Neuronal stem cell (in vitro differentiated cells): ENCODE results near the gene ABCA10.

Experiments used
- DNase-seq: peaks from one replicate; pipeline ENCODE4 v3.0.0-alpha.2; 2013; ENCODE audit warnings: low spot score
- H2AFZ ChIP-seq: one replicate; pipeline ENCODE4 v1.6.1; 2013; ENCODE audit warnings: mild to moderate bottlenecking, low read length, inconsistent platforms
- H2AK5ac ChIP-seq: 2 replicates; pipeline ENCODE4 v1.6.1; 2013; ENCODE audit warnings: low read depth, mild to moderate bottlenecking, inconsistent platforms, low read length, moderate library complexity, mixed read lengths
- H2BK120ac ChIP-seq: 2 replicates; pipeline ENCODE4 v1.6.1; 2013; ENCODE audit warnings: low read depth, mild to moderate bottlenecking, inconsistent platforms, low read length, moderate library complexity, mixed read lengths
- H2BK12ac ChIP-seq: one replicate; pipeline ENCODE4 v1.6.1; 2013; ENCODE audit warnings: low read length, inconsistent platforms
- H2BK15ac ChIP-seq: 2 replicates; pipeline ENCODE4 v1.6.1; 2013; ENCODE audit warnings: mild to moderate bottlenecking, low read length, inconsistent platforms, mixed read lengths
- H2BK5ac ChIP-seq: one replicate; pipeline ENCODE4 v1.6.1; 2013; ENCODE audit warnings: inconsistent platforms, mild to moderate bottlenecking, low read length, moderate library complexity
- H3K14ac ChIP-seq: one replicate; pipeline ENCODE4 v1.6.1; 2013; ENCODE audit warnings: low read length, inconsistent platforms
- H3K18ac ChIP-seq: 2 replicates; pipeline ENCODE4 v1.6.1; 2013; ENCODE audit warnings: low read length, inconsistent platforms
- H3K23ac ChIP-seq: 2 replicates; pipeline ENCODE4 v1.6.1; 2013; ENCODE audit warnings: low read depth, mild to moderate bottlenecking, mixed read lengths, low read length, inconsistent platforms; ENCODE audit not compliant: poor library complexity
- H3K27ac ChIP-seq: replicated peaks from 3 replicates; pipeline ENCODE4 v1.5.1; 2013; ENCODE audit warnings: low read length, inconsistent platforms
- H3K27me3 ChIP-seq, 3 experiments: 2 replicates each; pipeline ENCODE4 v1.6.1; 2013; ENCODE audit warnings: low read length in 3 of 3, mild to moderate bottlenecking in 2 of 3, inconsistent platforms in 1 of 3, low read depth in 1 of 3, mixed read lengths in 1 of 3, moderate library complexity in 1 of 3; ENCODE audit not compliant: control insufficient read depth in 3 of 3, insufficient read depth in 3 of 3
- H3K36me3 ChIP-seq, 2 donors: replicated peaks in 1 of 2; 2 replicates each; pipeline ENCODE4 v1.6.1; 2013; ENCODE audit warnings: low read length in 2 of 2; ENCODE audit not compliant: control insufficient read depth in 2 of 2, insufficient read depth in 2 of 2
- H3K4ac ChIP-seq: 2 replicates; pipeline ENCODE4 v1.6.1; 2013; ENCODE audit warnings: inconsistent platforms, mild to moderate bottlenecking, low read length, moderate library complexity
- H3K4me1 ChIP-seq, 2 donors: 1 replicate in 1 of 2; 2 replicates in 1 of 2; pipeline ENCODE4 v1.6.1; 2013; ENCODE audit warnings: low read length in 2 of 2, low read depth in 1 of 2; ENCODE audit not compliant: control insufficient read depth in 2 of 2, insufficient read depth in 1 of 2
- H3K4me2 ChIP-seq: one replicate; pipeline ENCODE4 v1.6.1; 2013; ENCODE audit warnings: mild to moderate bottlenecking, low read length, inconsistent platforms; ENCODE audit not compliant: insufficient read depth, poor library complexity, severe bottlenecking
- H3K4me3 ChIP-seq, 2 donors: 2 replicates each; pipeline ENCODE4 v1.5.1; 2013; ENCODE audit warnings: low read length in 2 of 2, mild to moderate bottlenecking in 2 of 2, inconsistent platforms in 1 of 2, moderate library complexity in 1 of 2
- H3K79me1 ChIP-seq: one replicate; pipeline ENCODE4 v1.6.1; 2013; ENCODE audit warnings: low read depth, mild to moderate bottlenecking, inconsistent platforms, low read length, moderate library complexity
- H3K9ac ChIP-seq: one replicate; pipeline ENCODE4 v1.6.1; 2013; ENCODE audit warnings: mild to moderate bottlenecking, low read depth, low read length, inconsistent platforms; ENCODE audit not compliant: poor library complexity
- H3K9me3 ChIP-seq, 2 donors: replicated peaks in 1 of 2; 2 replicates each; pipeline versions ENCODE3 to v1.6.1; 2013; ENCODE audit warnings: low read length in 2 of 2, mild to moderate bottlenecking in 2 of 2, inconsistent platforms in 1 of 2, low read depth in 1 of 2, mixed read lengths in 1 of 2, moderate library complexity in 1 of 2; ENCODE audit not compliant: control insufficient read depth in 2 of 2, insufficient read depth in 1 of 2
- H4K8ac ChIP-seq: one replicate; pipeline ENCODE4 v1.6.1; 2013; ENCODE audit warnings: low read depth, mild to moderate bottlenecking, inconsistent platforms, low read length, moderate library complexity
- H4K91ac ChIP-seq: one replicate; pipeline ENCODE4 v1.6.1; 2013; ENCODE audit warnings: low read length, low read depth, mild to moderate bottlenecking, inconsistent platforms; ENCODE audit not compliant: poor library complexity
- WGBS, 2 donors: extraction: QIAGEN DNeasy Blood & Tissue Kit; methylation state at CpG; one replicate each; pipeline ENCODE4 v1.1.7; 2013; ENCODE audit warnings: missing lambda C conversion rate in 2 of 2, mixed read lengths in 1 of 2; ENCODE audit not compliant: insufficient read length in 2 of 2, insufficient replicate concordance in 1 of 2; ENCODE audit errors: extremely low coverage in 2 of 2; 5-methylcytosine and 5-hydroxymethylcytosine counted together

ABCA10 gene

GRCh38 chr17:69269131-69269998 is 40.7 kb upstream of the ABCA10 start:
- Histone ChIP-seq H3K9ac (no peak overlapping the region), H3K18ac (no peak overlapping the region), H3K14ac (no peak overlapping the region), H2BK5ac (no peak overlapping the region), H3K4me1 (no peaks in the 10 kb centered on the region), H2AK5ac (no peak overlapping the region), H4K91ac (no peak overlapping the region), H2BK12ac (no peak overlapping the region), H2BK120ac (no peak overlapping the region), H3K36me3 (no peaks in the 10 kb centered on the region), H4K8ac (no peak overlapping the region), H2AFZ (no peak overlapping the region), H3K79me1 (no peaks in the 10 kb centered on the region), H2BK15ac (no peak overlapping the region), H3K27ac (no peak overlapping the region), H3K4me3 (no peak overlapping the region), H3K9me3 (no peaks in the 10 kb centered on the region), H3K27me3 (no peaks in the 10 kb centered on the region), H3K23ac (no peak overlapping the region), H3K4ac (no peak overlapping the region), H3K4me2 (no peak overlapping the region)
- no peak for DNase-seq
- no CpG with 5 or more reads among the region's 6 CpGs for WGBS, 2 donors

GRCh38 chr17:69268543-69269014 is 40.0 kb upstream of the ABCA10 start:
- no peak overlapping the region for H2AFZ ChIP-seq
- no peaks in the 10 kb centered on the region for H3K27me3 ChIP-seq
- H3K36me3 ChIP-seq, result no peaks in the 10 kb centered on the region
- H2BK12ac ChIP-seq, result no peak overlapping the region
- H3K4me3 ChIP-seq, result no peak overlapping the region
- no peak overlapping the region for H2BK120ac ChIP-seq
- no peak overlapping the region for H4K8ac ChIP-seq
- no peaks in the 10 kb centered on the region for H3K79me1 ChIP-seq
- no peak overlapping the region for H2BK15ac ChIP-seq
- no peak overlapping the region for H2BK5ac ChIP-seq
- H3K4ac ChIP-seq, result no peak overlapping the region
- H3K14ac ChIP-seq, result no peak overlapping the region
- no peak overlapping the region for H3K18ac ChIP-seq
- no CpG with 5 or more reads among the region's 5 CpGs for WGBS, 2 donors
- no peak overlapping the region for H2AK5ac ChIP-seq
- H3K9me3 ChIP-seq, result no peaks in the 10 kb centered on the region
- H4K91ac ChIP-seq, result no peak overlapping the region
- no peak overlapping the region for H3K9ac ChIP-seq
- DNase-seq, result no peak
- H3K4me1 ChIP-seq, result no peaks in the 10 kb centered on the region
- no peak overlapping the region for H3K23ac ChIP-seq
- H3K4me2 ChIP-seq, result no peak overlapping the region
- no peak overlapping the region for H3K27ac ChIP-seq

- Histone ChIP-seq H3K27me3 (no peaks in the 10 kb centered on the region), H4K91ac (no peak overlapping the region), H4K8ac (no peak overlapping the region), H3K36me3 (peaks cover 0 to 1% of the 10 kb centered on the region in 2 donors), H3K18ac (no peak overlapping the region), H2BK15ac (no peak overlapping the region), H3K79me1 (no peaks in the 10 kb centered on the region), H3K9ac (no peak overlapping the region), H3K14ac (no peak overlapping the region), H3K27ac (no peak overlapping the region), H2BK12ac (no peak overlapping the region), H3K9me3 (no peaks in the 10 kb centered on the region), H3K23ac (no peak overlapping the region), H2AFZ (no peak overlapping the region), H3K4me2 (no peak overlapping the region), H2BK120ac (no peak overlapping the region), H3K4me3 (no peak overlapping the region), H3K4ac (no peak overlapping the region), H2AK5ac (no peak overlapping the region), H2BK5ac (no peak overlapping the region), H3K4me1 (no peaks in the 10 kb centered on the region)
- no CpG with 5 or more reads among the region's 3 CpGs for WGBS, 2 donors
- DNase-seq, result no peak
Measured at GRCh38 chr17:69267219-69267618, 38.6 kb upstream of the ABCA10 start.

- DNase-seq, result no peak
- Histone ChIP-seq H3K4ac (no peak overlapping the region), H3K4me1 (no peaks in the 10 kb centered on the region), H3K9ac (no peak overlapping the region), H3K4me2 (no peak overlapping the region), H2BK120ac (no peak overlapping the region), H2AK5ac (no peak overlapping the region), H3K36me3 (peaks cover 0 to 2% of the 10 kb centered on the region in 2 donors), H3K18ac (no peak overlapping the region), H2BK15ac (no peak overlapping the region), H3K4me3 (no peak overlapping the region), H3K27ac (no peak overlapping the region), H3K9me3 (no peaks in the 10 kb centered on the region), H3K27me3 (no peaks in the 10 kb centered on the region), H2AFZ (no peak overlapping the region), H4K8ac (no peak overlapping the region), H3K14ac (no peak overlapping the region), H2BK12ac (no peak overlapping the region), H4K91ac (no peak overlapping the region), H2BK5ac (no peak overlapping the region), H3K79me1 (no peaks in the 10 kb centered on the region), H3K23ac (no peak overlapping the region)
- no CpG with 5 or more reads among the region's 1 CpG for WGBS, 2 donors
Measured at GRCh38 chr17:69265873-69266272, 37.2 kb upstream of the ABCA10 start.
